H9 (cell line): ENCODE results near the gene BMP2K. TPM values are rescaled to one million over a fixed set of nuclear protein-coding genes. Genes with fewer than 3 reads are reported as not detected.

Source experiments
- DNase-seq: peaks from one replicate; pipeline ENCODE4 v3.0.0-alpha.2; 2017
- H2AFZ ChIP-seq: one replicate; pipeline ENCODE4 v1.6.1; 2013; ENCODE audit warnings: mild to moderate bottlenecking, low read length, control low read depth, moderate library complexity
- H2AK5ac ChIP-seq: 2 replicates; pipeline ENCODE4 v1.6.1; 2013; ENCODE audit warnings: low read length, control low read depth, mixed read lengths; ENCODE audit not compliant: insufficient read length
- H2BK120ac ChIP-seq: one replicate; pipeline ENCODE4 v1.6.1; 2013; ENCODE audit warnings: low read depth, mild to moderate bottlenecking, low read length, control low read depth, inconsistent platforms; ENCODE audit not compliant: poor library complexity, severe bottlenecking
- H2BK12ac ChIP-seq: 2 replicates; pipeline ENCODE4 v1.6.1; 2013; ENCODE audit warnings: low read length, control low read depth, mixed read lengths, low read depth; ENCODE audit not compliant: insufficient read length
- H2BK15ac ChIP-seq: 2 replicates; pipeline ENCODE4 v1.6.1; 2013; ENCODE audit warnings: low read depth, low read length, control low read depth
- H2BK20ac ChIP-seq: one replicate; pipeline ENCODE4 v1.6.1; 2013; ENCODE audit warnings: low read depth, mild to moderate bottlenecking, low read length, control low read depth, inconsistent platforms; ENCODE audit not compliant: poor library complexity, severe bottlenecking
- H2BK5ac ChIP-seq: 2 replicates; pipeline ENCODE4 v1.6.1; 2013; ENCODE audit warnings: low read length, control low read depth, mixed read lengths; ENCODE audit not compliant: insufficient read length
- H3K14ac ChIP-seq: 2 replicates; pipeline ENCODE4 v1.6.1; 2013; ENCODE audit warnings: low read length, control low read depth; ENCODE audit not compliant: insufficient read depth
- H3K18ac ChIP-seq: 2 replicates; pipeline ENCODE4 v1.6.1; 2013; ENCODE audit warnings: low read depth, mild to moderate bottlenecking, mixed read lengths, low read length, control low read depth; ENCODE audit not compliant: insufficient read length
- H3K23ac ChIP-seq: 2 replicates; pipeline ENCODE4 v1.6.1; 2013; ENCODE audit warnings: low read length, control low read depth, mixed read lengths, low read depth; ENCODE audit not compliant: insufficient read length
- H3K23me2 ChIP-seq: 2 replicates; pipeline ENCODE4 v1.6.1; 2013; ENCODE audit warnings: low read depth, mild to moderate bottlenecking, mixed read lengths, low read length, control low read depth; ENCODE audit not compliant: insufficient read length, poor library complexity, severe bottlenecking
- H3K27ac ChIP-seq: 2 replicates; pipeline ENCODE4 v1.5.1; 2013; ENCODE audit warnings: low read length, control low read depth, mixed read lengths, low read depth; ENCODE audit not compliant: insufficient read length
- H3K27me3 ChIP-seq: 2 replicates; pipeline ENCODE4 v1.6.1; 2013; ENCODE audit warnings: low read length, control low read depth, inconsistent platforms; ENCODE audit not compliant: insufficient read depth
- H3K4ac ChIP-seq: 2 replicates; pipeline ENCODE4 v1.6.1; 2013; ENCODE audit warnings: low read depth, mild to moderate bottlenecking, control low read depth, inconsistent platforms, low read length, moderate library complexity
- H3K4me1 ChIP-seq: 2 replicates; pipeline ENCODE4 v1.6.1; 2013; ENCODE audit warnings: low read length, control low read depth, inconsistent platforms; ENCODE audit not compliant: insufficient read depth
- H3K4me2 ChIP-seq: 2 replicates; pipeline ENCODE4 v1.6.1; 2013; ENCODE audit warnings: low read length, control low read depth, mixed read lengths; ENCODE audit not compliant: insufficient read length, insufficient read depth
- H3K56ac ChIP-seq: 2 replicates; pipeline ENCODE4 v1.6.1; 2013; ENCODE audit warnings: low read depth, mild to moderate bottlenecking, mixed read lengths, low read length, control low read depth; ENCODE audit not compliant: insufficient read length
- H3K79me1 ChIP-seq: 2 replicates; pipeline ENCODE4 v1.6.1; 2013; ENCODE audit warnings: low read depth, mild to moderate bottlenecking, moderate library complexity, low read length, control low read depth, inconsistent platforms; ENCODE audit not compliant: insufficient read depth, poor library complexity, severe bottlenecking
- H3K79me2 ChIP-seq: 2 replicates; pipeline ENCODE4 v1.6.1; 2013; ENCODE audit warnings: low read length, control low read depth, inconsistent platforms; ENCODE audit not compliant: insufficient read depth
- H3K9ac ChIP-seq: 2 replicates; pipeline ENCODE4 v1.6.1; 2013; ENCODE audit warnings: low read length, control low read depth, mixed read lengths; ENCODE audit not compliant: insufficient read length; ENCODE audit errors: extremely low read depth
- H3K9me3 ChIP-seq: one replicate; pipeline ENCODE4 v1.6.1; 2013; ENCODE audit warnings: low read depth, low read length, inconsistent platforms; ENCODE audit not compliant: control insufficient read depth
- H3T11ph ChIP-seq: one replicate; pipeline ENCODE4 v1.6.1; 2013; ENCODE audit warnings: mild to moderate bottlenecking, low read length, control low read depth, inconsistent platforms
- H4K20me1 ChIP-seq: one replicate; pipeline ENCODE4 v1.6.1; 2013; ENCODE audit not compliant: control insufficient read depth, insufficient read length, insufficient read depth
- H4K5ac ChIP-seq: 2 replicates; pipeline ENCODE4 v1.6.1; 2013; ENCODE audit warnings: low read depth, mild to moderate bottlenecking, mixed read lengths, low read length, control low read depth; ENCODE audit not compliant: insufficient read length
- H4K8ac ChIP-seq: replicated peaks from 2 replicates; pipeline ENCODE4 v1.6.1; 2013; ENCODE audit warnings: low read length, control low read depth, mixed read lengths, low read depth; ENCODE audit not compliant: insufficient read length
- H4K91ac ChIP-seq: 2 replicates; pipeline ENCODE4 v1.6.1; 2013; ENCODE audit warnings: low read depth, mild to moderate bottlenecking, moderate library complexity, mixed read lengths, low read length, control low read depth; ENCODE audit not compliant: insufficient read length
- H3K27ac Mint-ChIP-seq, 3 experiments: 2 replicates in 2 of 3; 3 replicates in 1 of 3; pipeline ENCODE4 v1.8.0; 2020 to 2021; ENCODE audit warnings: mixed read lengths in 3 of 3, mild to moderate bottlenecking in 1 of 3, moderate library complexity in 1 of 3
- H3K27me3 Mint-ChIP-seq: 2 replicates; pipeline ENCODE4 v1.8.0; 2021; ENCODE audit warnings: low read depth, mild to moderate bottlenecking, moderate library complexity, mixed read lengths
- H3K36me3 Mint-ChIP-seq, 3 experiments: 2 replicates in 2 of 3; 3 replicates in 1 of 3; pipeline ENCODE4 v1.8.0; 2020 to 2021; ENCODE audit warnings: low read depth in 3 of 3, mixed read lengths in 3 of 3; ENCODE audit not compliant: insufficient read depth in 1 of 3
- H3K4me1 Mint-ChIP-seq, 2 experiments: 2 replicates each; pipeline ENCODE4 v1.8.0; 2020; ENCODE audit warnings: mixed read lengths in 2 of 2
- H3K4me3 Mint-ChIP-seq, 2 experiments: 2 replicates in 1 of 2; 3 replicates in 1 of 2; pipeline ENCODE4 v1.8.0; 2020 to 2021; ENCODE audit warnings: mild to moderate bottlenecking in 2 of 2, mixed read lengths in 2 of 2, moderate library complexity in 1 of 2
- H3K9me3 Mint-ChIP-seq, 2 experiments: 2 replicates in 1 of 2; 3 replicates in 1 of 2; pipeline ENCODE4 v1.8.0; 2020; ENCODE audit warnings: mild to moderate bottlenecking in 2 of 2, mixed read lengths in 2 of 2, moderate library complexity in 1 of 2
- CTCF ChIP-seq: fragments of 200-600 bp; sonication (generic); conservative IDR thresholded peaks from 3 replicates; pipeline ENCODE4 v1.8.0; 2021; ENCODE audit warnings: antibody characterized with exemption, mild to moderate bottlenecking
- WGBS: extraction: QIAGEN DNeasy Blood & Tissue Kit; methylation state at CpG from one replicate; pipeline ENCODE4 v1.1.7; 2013; ENCODE audit warnings: missing lambda C conversion rate, low lambda C conversion rate, mixed read lengths; ENCODE audit not compliant: insufficient read length; ENCODE audit errors: extremely low coverage; 5-methylcytosine and 5-hydroxymethylcytosine counted together
- total RNA-seq: library from RNA; stranded (reverse); gene quantifications from 2 replicates; pipeline ENCODE4 v1.2.1, GENCODE V29; 2021

BMP2K gene
- total RNA-seq, 1 experiment from 2014 or later, result 26.4 TPM

- TF ChIP-seq CTCF, result no peak
- no peaks in the 10 kb centered on the region for H3K4me1 ChIP-seq
- no peak overlapping the region for H3K9ac ChIP-seq
- no peak overlapping the region for H3K4me2 ChIP-seq
- no peak overlapping the region for H3K56ac ChIP-seq
- no peaks in the 10 kb centered on the region for H3K23me2 ChIP-seq
- H4K91ac ChIP-seq, result no peak overlapping the region
- H2BK15ac ChIP-seq, result no peak overlapping the region
- no peaks in the 10 kb centered on the region for H4K20me1 ChIP-seq
- no peak overlapping the region for H3K23ac ChIP-seq
- H3K36me3 Mint-ChIP-seq, result no peaks in the 10 kb centered on the region
- no peak for DNase-seq
- no peaks in the 10 kb centered on the region for H3K9me3 Mint-ChIP-seq
- no peaks in the 10 kb centered on the region for H3K27me3 Mint-ChIP-seq
- H3K4me3 Mint-ChIP-seq, result no peak overlapping the region
- H2AFZ ChIP-seq, result no peak overlapping the region
- no peaks in the 10 kb centered on the region for H3K79me2 ChIP-seq
- no peak overlapping the region for H3K27ac Mint-ChIP-seq
- H3T11ph ChIP-seq, result no peak overlapping the region
- peaks cover 5 to 7% of the 10 kb centered on the region in 2 experiments for H3K4me1 Mint-ChIP-seq
- no peak overlapping the region for H2BK12ac ChIP-seq
- H3K27me3 ChIP-seq, result no peaks in the 10 kb centered on the region
- no peak overlapping the region for H2BK120ac ChIP-seq
- H4K5ac ChIP-seq, result no peak overlapping the region
- no peak overlapping the region for H3K14ac ChIP-seq
- H4K8ac ChIP-seq, result no peak overlapping the region
- no peak overlapping the region for H2AK5ac ChIP-seq
- no peak overlapping the region for H2BK20ac ChIP-seq
- H3K9me3 ChIP-seq, result no peaks in the 10 kb centered on the region
- H2BK5ac ChIP-seq, result no peak overlapping the region
- H3K4ac ChIP-seq, result no peak overlapping the region
- no peak overlapping the region for H3K18ac ChIP-seq
- no CpG with 5 or more reads among the region's 2 CpGs for WGBS
- no peak overlapping the region for H3K27ac ChIP-seq
- no peaks in the 10 kb centered on the region for H3K79me1 ChIP-seq
These were observed 13.6 kb upstream of the BMP2K start for GRCh38 chr4:78762529-78762928.
